HUES48 (cell line): ENCODE measurements around the gene TMED6.

Source experiments
- H3K27ac ChIP-seq: one replicate; pipeline ENCODE4 v1.7.0; 2013; ENCODE audit warnings: low read depth, low read length, inconsistent platforms
- H3K27me3 ChIP-seq: 2 replicates; pipeline ENCODE4 v1.6.1; 2013; ENCODE audit warnings: mild to moderate bottlenecking, low read length; ENCODE audit not compliant: control insufficient read depth, insufficient read depth
- H3K36me3 ChIP-seq: 2 replicates; pipeline ENCODE4 v1.6.1; 2013; ENCODE audit warnings: low read length; ENCODE audit not compliant: control insufficient read depth, insufficient read depth
- H3K4me1 ChIP-seq: 2 replicates; pipeline ENCODE4 v1.6.1; 2013; ENCODE audit warnings: mild to moderate bottlenecking, low read length; ENCODE audit not compliant: control insufficient read depth, insufficient read depth
- H3K4me3 ChIP-seq: 2 replicates; pipeline ENCODE4 v1.5.1; 2013; ENCODE audit warnings: mild to moderate bottlenecking, low read depth, low read length
- H3K9ac ChIP-seq: 2 replicates; pipeline ENCODE4 v1.6.1; 2013; ENCODE audit warnings: mild to moderate bottlenecking, low read depth, low read length, moderate library complexity
- H3K9me3 ChIP-seq: 2 replicates; pipeline ENCODE4 v1.6.1; 2013; ENCODE audit warnings: low read length; ENCODE audit not compliant: control insufficient read depth, insufficient read depth

The TMED6 gene

GRCh38 chr16:69378760-69379159, 27.2 kb upstream of the TMED6 start:
- Histone ChIP-seq H3K27me3 (no peaks in the 10 kb centered on the region), H3K27ac (no peak overlapping the region), H3K4me3 (no peak overlapping the region), H3K9me3 (no peaks in the 10 kb centered on the region), H3K36me3 (peaks cover 62% of the 10 kb centered on the region), H3K9ac (no peak overlapping the region), H3K4me1 (no peaks in the 10 kb centered on the region)

DNA sequence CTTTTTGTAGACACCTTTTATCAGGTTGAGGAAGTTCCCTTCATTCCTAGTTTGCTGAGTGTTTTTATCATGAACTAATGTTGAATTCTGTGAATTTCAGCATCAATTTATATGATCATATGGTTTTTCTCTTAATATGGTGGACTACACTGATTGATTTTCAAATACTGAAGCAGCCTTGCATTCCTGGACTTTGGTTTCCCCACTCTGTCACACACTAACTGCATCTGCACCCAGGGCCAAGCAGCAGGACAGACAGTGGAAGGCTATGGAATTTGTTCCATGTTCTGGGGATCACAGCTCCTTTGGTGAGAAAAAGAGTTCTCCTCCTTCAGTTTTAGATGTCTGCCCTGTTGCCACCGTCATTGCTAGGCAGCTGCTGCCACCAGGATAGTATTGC, 26.4 kb upstream of the TMED6 start:
- Histone ChIP-seq H3K27ac (no peak overlapping the region), H3K4me1 (no peaks in the 10 kb centered on the region), H3K9ac (no peak overlapping the region), H3K9me3 (no peaks in the 10 kb centered on the region), H3K27me3 (no peaks in the 10 kb centered on the region), H3K4me3 (no peak overlapping the region), H3K36me3 (peaks cover 55% of the 10 kb centered on the region)

- Histone ChIP-seq H3K36me3 (peaks cover 53% of the 10 kb centered on the region), H3K4me3 (no peak overlapping the region), H3K9ac (no peak overlapping the region), H3K27ac (no peak overlapping the region), H3K9me3 (no peaks in the 10 kb centered on the region), H3K27me3 (no peaks in the 10 kb centered on the region), H3K4me1 (no peaks in the 10 kb centered on the region)
Observed at GRCh38 chr16:69376393-69377059, 24.9 kb upstream of the TMED6 start.

DNA sequence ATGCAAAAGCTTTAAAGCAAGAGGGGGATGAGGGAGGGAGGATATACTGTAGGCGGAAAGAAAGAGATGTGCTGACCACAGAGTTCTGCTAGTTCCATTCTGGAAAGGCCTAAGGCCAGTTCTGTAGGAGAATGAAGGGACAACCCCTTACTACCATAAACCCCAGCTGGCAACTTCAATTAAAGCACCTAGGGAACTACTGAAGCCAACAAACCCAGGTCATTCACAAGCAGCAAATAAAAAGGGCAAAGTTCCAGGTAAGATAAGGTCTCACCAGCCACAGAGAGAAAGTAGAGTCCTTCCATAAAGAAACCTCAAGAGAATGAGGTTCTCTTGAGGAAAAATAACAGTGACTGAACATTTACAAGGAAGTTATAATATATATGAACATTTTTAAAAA, 21.4 kb upstream of the TMED6 start:
- Histone ChIP-seq H3K36me3 (peaks cover 54% of the 10 kb centered on the region), H3K27me3 (no peaks in the 10 kb centered on the region), H3K4me1 (no peaks in the 10 kb centered on the region), H3K4me3 (no peak overlapping the region), H3K27ac (no peak overlapping the region), H3K9ac (no peak overlapping the region), H3K9me3 (no peaks in the 10 kb centered on the region)

GRCh38 chr16:69371564-69371963, 20.0 kb upstream of the TMED6 start:
- Histone ChIP-seq H3K9ac (no peak overlapping the region), H3K4me1 (no peaks in the 10 kb centered on the region), H3K27ac (no peak overlapping the region), H3K9me3 (no peaks in the 10 kb centered on the region), H3K36me3 (peaks cover 61% of the 10 kb centered on the region), H3K4me3 (no peak overlapping the region), H3K27me3 (no peaks in the 10 kb centered on the region)

DNA sequence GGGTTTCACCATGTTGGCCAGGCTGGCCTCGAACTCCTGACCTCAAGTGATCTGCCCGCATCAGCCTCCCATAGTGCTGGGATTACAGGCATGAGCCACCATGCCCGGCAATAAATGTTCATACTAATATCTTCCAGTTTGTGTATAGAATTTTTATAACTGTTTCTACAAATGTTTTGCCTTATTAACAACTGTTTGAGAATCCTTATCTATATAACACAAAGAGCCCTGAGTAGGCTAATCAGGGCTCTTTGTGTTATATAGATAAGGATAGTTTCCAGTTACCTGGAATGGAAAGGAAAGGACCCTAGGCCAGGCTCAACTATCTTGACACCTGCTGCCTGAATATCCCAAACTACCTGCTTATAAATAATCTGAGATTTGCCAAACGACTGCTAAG, 17.3 kb upstream of the TMED6 start:
- Histone ChIP-seq H3K4me1 (no peaks in the 10 kb centered on the region), H3K4me3 (no peak overlapping the region), H3K9me3 (no peaks in the 10 kb centered on the region), H3K9ac (no peak overlapping the region), H3K27me3 (no peaks in the 10 kb centered on the region), H3K27ac (no peak overlapping the region), H3K36me3 (peaks cover 75% of the 10 kb centered on the region)

DNA sequence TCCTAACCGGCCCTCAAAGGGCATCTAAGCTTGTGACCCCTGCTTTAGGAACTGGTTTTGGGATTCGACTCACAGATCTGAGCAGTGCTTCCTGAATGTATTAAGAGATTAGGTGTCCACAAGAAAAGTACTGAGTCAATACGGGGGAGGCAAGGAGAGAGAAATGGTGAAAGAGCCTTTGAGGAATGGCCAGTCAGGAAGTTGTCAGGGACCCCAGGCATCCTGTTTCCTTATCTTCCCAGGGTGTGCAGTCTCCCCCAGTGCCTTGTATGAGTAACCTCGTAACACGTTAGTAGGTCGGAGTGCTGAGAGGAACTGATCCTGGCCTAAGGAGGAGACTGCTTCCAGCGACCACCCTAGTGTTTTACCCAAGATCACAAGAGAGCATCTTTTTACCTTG, 16.4 kb upstream of the TMED6 start:
- H3K4me3 ChIP-seq = no peak overlapping the region
- no peaks in the 10 kb centered on the region for H3K9me3 ChIP-seq
- H3K27ac ChIP-seq = no peak overlapping the region
- H3K36me3 ChIP-seq = peaks cover 75% of the 10 kb centered on the region
- H3K27me3 ChIP-seq = no peaks in the 10 kb centered on the region
- no peak overlapping the region for H3K9ac ChIP-seq
- no peaks in the 10 kb centered on the region for H3K4me1 ChIP-seq

GRCh38 chr16:69366431-69366830, 14.8 kb upstream of the TMED6 start:
- H3K36me3 ChIP-seq = peaks cover 61% of the 10 kb centered on the region
- no peak overlapping the region for H3K27ac ChIP-seq
- no peak overlapping the region for H3K4me3 ChIP-seq
- H3K9ac ChIP-seq = no peak overlapping the region
- no peaks in the 10 kb centered on the region for H3K27me3 ChIP-seq
- H3K4me1 ChIP-seq = no peaks in the 10 kb centered on the region
- no peaks in the 10 kb centered on the region for H3K9me3 ChIP-seq

- no peaks in the 10 kb centered on the region for H3K27me3 ChIP-seq
- no peaks in the 10 kb centered on the region for H3K9me3 ChIP-seq
- H3K4me1 ChIP-seq = no peaks in the 10 kb centered on the region
- H3K9ac ChIP-seq = no peak overlapping the region
- H3K36me3 ChIP-seq = peaks cover 55% of the 10 kb centered on the region
- no peak overlapping the region for H3K4me3 ChIP-seq
- no peak overlapping the region for H3K27ac ChIP-seq
Observed at GRCh38 chr16:69365901-69366300, 14.3 kb upstream of the TMED6 start.

DNA sequence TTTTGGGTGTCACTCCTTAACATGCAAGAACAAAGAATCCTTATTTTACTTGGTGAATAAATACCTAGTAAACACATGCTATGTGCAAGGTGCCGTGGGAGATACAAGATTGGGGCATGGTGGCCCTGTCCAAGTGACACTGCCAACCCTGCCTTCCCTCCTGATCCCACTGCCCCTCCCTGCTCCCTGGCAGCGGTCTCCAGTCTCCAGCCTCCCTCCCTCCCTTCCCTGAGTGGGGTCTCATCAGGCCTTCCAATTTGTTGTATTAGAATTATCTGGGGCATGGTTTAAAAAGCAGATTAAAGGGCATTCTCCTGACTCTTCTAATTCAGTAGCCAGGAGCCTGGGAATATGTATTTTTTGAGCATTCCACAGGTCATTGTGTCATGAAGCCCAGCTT, 12.5 kb upstream of the TMED6 start:
- H3K9me3 ChIP-seq = no peaks in the 10 kb centered on the region

DNA sequence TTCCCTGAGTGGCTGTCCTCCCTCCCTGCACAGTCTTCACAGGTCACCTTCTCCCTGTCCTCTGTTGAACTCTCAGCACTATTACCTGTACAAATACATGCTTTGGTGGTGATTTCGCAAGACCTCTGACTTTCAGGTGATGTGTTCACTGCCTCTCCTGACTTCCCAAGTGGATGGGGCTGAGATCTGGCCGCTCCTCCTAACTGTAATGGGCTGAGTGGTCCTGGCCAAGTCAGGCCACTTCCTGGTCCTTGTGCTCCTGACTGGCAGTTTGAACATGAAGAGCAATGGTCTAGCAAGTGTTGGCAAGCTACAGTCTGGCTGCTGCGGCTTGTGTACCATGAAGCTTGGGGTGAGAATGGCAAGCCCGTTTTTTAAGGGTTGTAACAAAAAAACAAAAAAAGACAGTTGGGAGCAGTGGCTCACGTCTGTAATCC, 11.7 kb upstream of the TMED6 start:
- H3K9me3 ChIP-seq = no peaks in the 10 kb centered on the region
- H3K9ac ChIP-seq = no peak overlapping the region
- H3K36me3 ChIP-seq = peaks cover 32% of the 10 kb centered on the region
- no peaks in the 10 kb centered on the region for H3K27me3 ChIP-seq
- H3K4me3 ChIP-seq = no peak overlapping the region
- H3K4me1 ChIP-seq = no peaks in the 10 kb centered on the region
- H3K27ac ChIP-seq = no peak overlapping the region

More for the DNA sequence above, 12.5 kb upstream of the TMED6 start:
- Histone ChIP-seq H3K27me3 (no peaks in the 10 kb centered on the region), H3K4me3 (no peak overlapping the region), H3K27ac (no peak overlapping the region), H3K9ac (no peak overlapping the region), H3K4me1 (no peaks in the 10 kb centered on the region), H3K36me3 (peaks cover 40% of the 10 kb centered on the region)
